GM12892 (cell line): Measurements from ENCODE around the gene PRLR.

Experiments used
- POLR2A ChIP-seq: IDR thresholded peaks from 2 replicates; pipeline ENCODE4 v1.6.1; 2011; ENCODE audit warnings: low read depth, low read length, control low read depth
- POLR2AphosphoS5 ChIP-seq: IDR thresholded peaks from 2 replicates; pipeline ENCODE4 v1.6.1; 2011; ENCODE audit warnings: low read depth, low read length, control low read depth

DNA sequence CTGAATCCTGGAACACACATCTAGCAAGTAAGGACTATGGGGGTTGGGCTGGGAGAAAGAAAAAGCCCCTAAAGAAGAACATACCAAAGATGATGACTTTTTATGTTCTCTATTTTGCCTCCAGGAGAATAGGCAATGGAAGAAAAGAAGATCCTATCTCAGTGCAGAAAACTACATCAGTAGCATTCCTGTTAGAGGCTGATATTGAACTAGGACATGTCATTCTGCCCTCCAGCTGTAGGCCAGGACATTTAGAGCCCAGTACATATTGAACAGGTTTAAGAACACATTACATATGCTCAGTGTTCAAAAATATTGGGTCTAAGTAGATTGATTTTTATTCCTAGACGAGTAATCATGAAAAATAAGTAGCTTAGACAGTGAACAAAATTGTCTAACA lies 24.7 kb downstream of the PRLR start:
- TF ChIP-seq POLR2AphosphoS5 (no peak), POLR2A (no peak)
